Measurements from ENCODE around the gene RDX. TPM values are rescaled to one million over a fixed set of nuclear protein-coding genes. Genes with fewer than 3 reads are reported as not detected.

RDX gene
- total and polyA plus RNA-seq, 2 experiments from 2014 or later, result 45.2 to 226 TPM

GRCh38 chr11:110130642-110131238, 165.7 kb downstream of the RDX start:
- 0 out of 2 replicates have a peak overlapping the region, but pooled peaks have one; percentile 38 for H3K27ac Mint-ChIP-seq
- Histone ChIP-seq H3K4me3 (no peak overlapping the region), H3K27ac (ENCODE audit: low read depth) (no peak overlapping the region), H3K36me3 (ENCODE audit: insufficient read depth) (no peaks in the 10 kb centered on the region), H3K9me2 (ENCODE audit: insufficient read depth) (no peaks in the 10 kb centered on the region), H2AFZ (no peak overlapping the region), H3K79me2 (replicated peaks; ENCODE audit: insufficient read depth) (no peaks in the 10 kb centered on the region), H3F3A (replicated peaks; ENCODE audit: low read depth) (no peaks in the 10 kb centered on the region), H3K4me1 (ENCODE audit: insufficient read depth) (peaks cover 45% of the 10 kb centered on the region), H3K4me2 (peak overlapping the region; percentile 41), H3K27me3 (ENCODE audit: insufficient read depth) (no peaks in the 10 kb centered on the region), H4K20me1 (replicated peaks; ENCODE audit: insufficient read depth) (no peaks in the 10 kb centered on the region; the same call in 1 of the 2 replicates)
- peaks cover 41% of the 10 kb centered on the region for H3K4me1 Mint-ChIP-seq
- TF ChIP-seq CTCF (conservative IDR thresholded peaks at IDR 0.05; ENCODE audit: low read depth in 2 of 2), result no peak
- TF ChIP-seq ZNF331 (CRISPR knock-in tag; IDR thresholded peaks at IDR 0.05; ENCODE audit: low read depth), result no peak
- TF ChIP-seq EZH2phosphoT487 (IDR thresholded peaks at IDR 0.05; ENCODE audit: unreplicated experiment), result no peak
- TF ChIP-seq ZNF114 (CRISPR knock-in tag; IDR thresholded peaks at IDR 0.05), result no peak
- TF ChIP-seq CREB1 (CRISPR knock-in tag; IDR thresholded peaks at IDR 0.05; ENCODE audit: low read depth), result no peak
- TF ChIP-seq ETS1 (IDR thresholded peaks at IDR 0.05), result no peak
- no peak for TF ChIP-seq POLR2AphosphoS5 (IDR thresholded peaks at IDR 0.05; ENCODE audit: low read depth)
- TF ChIP-seq REST (IDR thresholded peaks at IDR 0.05; ENCODE audit: unreplicated experiment), result no peak
- TF ChIP-seq NANOG (IDR thresholded peaks at IDR 0.05; ENCODE audit: borderline replicate concordance), result no peak
- no peak for TF ChIP-seq ZNF462 (CRISPR knock-in tag; IDR thresholded peaks at IDR 0.05)
- no peak for TF ChIP-seq EZH2 (IDR thresholded peaks at IDR 0.05; ENCODE audit: low read depth, unreplicated experiment)
- no peak for TF ChIP-seq STAT1 (IDR thresholded peaks at IDR 0.05; ENCODE audit: unreplicated experiment)
- TF ChIP-seq JUNB (IDR thresholded peaks at IDR 0.05; ENCODE audit: unreplicated experiment), result no peak
- no peaks in the 10 kb centered on the region for H3K9me3 Mint-ChIP-seq
- DNase-seq (ENCODE audit: low spot score), result peak; percentile 44
- H3K36me3 Mint-ChIP-seq (ENCODE audit: low read depth), result no peaks in the 10 kb centered on the region
- peak; percentile 63 for ATAC-seq
- no peaks in the 10 kb centered on the region for H3K27me3 Mint-ChIP-seq (ENCODE audit: insufficient read depth, low read depth, poor library complexity)
- no peak overlapping the region for H3K4me3 Mint-ChIP-seq

Data from GM23338 (cell line).